IPS DF 4.7 (cell line): ENCODE measurements around the gene SOCS7.

Experiments used
- DNase-seq: peaks from one replicate; pipeline ENCODE4 v3.0.0-alpha.2; 2013; ENCODE audit warnings: low spot score; ENCODE audit errors: extremely low read depth

Gene SOCS7

GRCh38 chr17:38334480-38335364, 16.9 kb upstream of the SOCS7 start:
- no peak for DNase-seq

- DNase-seq: no peak
Observed at GRCh38 chr17:38336838-38337237, 14.8 kb upstream of the SOCS7 start.

- DNase-seq: no peak
Observed at GRCh38 chr17:38338053-38338452, 13.6 kb upstream of the SOCS7 start.

GRCh38 chr17:38338535-38338934, 13.1 kb upstream of the SOCS7 start:
- no peak for DNase-seq

- DNase-seq: no peak
Observed at GRCh38 chr17:38339891-38340290, 11.8 kb upstream of the SOCS7 start.

- no peak for DNase-seq
Observed at GRCh38 chr17:38341035-38341721, 10.5 kb upstream of the SOCS7 start.

- no peak for DNase-seq
Observed at GRCh38 chr17:38342886-38343607, 8.6 kb upstream of the SOCS7 start.

GRCh38 chr17:38343608-38344419, 7.8 kb upstream of the SOCS7 start, which contains the start of gene GPR179:
Gene GPR179 (minus strand): TSS chr17:38343956. CDS start chr17:38343789, 167 bp downstream.
- DNase-seq: no peak

- DNase-seq: no peak
Observed at GRCh38 chr17:38344420-38344745, 7.3 kb upstream of the SOCS7 start.

- DNase-seq: no peak
Observed at GRCh38 chr17:38345743-38346142, 5.9 kb upstream of the SOCS7 start.

- DNase-seq: peak; percentile 68
Observed at GRCh38 chr17:38349097-38349730, 2.4 kb upstream of the SOCS7 start.

GRCh38 chr17:38350035-38350434, 1.6 kb upstream of the SOCS7 start:
- no peak for DNase-seq

- no peak for DNase-seq
Observed at GRCh38 chr17:38352245-38353085, 821 bp downstream of the SOCS7 start.

GRCh38 chr17:38353086-38353604, 1.5 kb downstream of the SOCS7 start:
- DNase-seq: no peak

GRCh38 chr17:38353668-38354067, 2.0 kb downstream of the SOCS7 start:
- DNase-seq: no peak

GRCh38 chr17:38354466-38354865, 2.8 kb downstream of the SOCS7 start:
- DNase-seq: no peak

- no peak for DNase-seq
Observed at GRCh38 chr17:38355251-38355650, 3.6 kb downstream of the SOCS7 start.

- no peak for DNase-seq
Observed at GRCh38 chr17:38357486-38358123, 6.0 kb downstream of the SOCS7 start.
